Measurements from ENCODE around the gene CUX1. TPM values are rescaled to one million over a fixed set of nuclear protein-coding genes. Genes with fewer than 3 reads are reported as not detected.
"Not testable (repeated sequence)": the region's sequence is repeated elsewhere in the genome, so short reads cannot be mapped to it uniquely, and the experiment has no call there.

The CUX1 gene
- polyA plus RNA-seq, 12 donors: 38.3 to 53.1 (median 44.7) TPM

DNA sequence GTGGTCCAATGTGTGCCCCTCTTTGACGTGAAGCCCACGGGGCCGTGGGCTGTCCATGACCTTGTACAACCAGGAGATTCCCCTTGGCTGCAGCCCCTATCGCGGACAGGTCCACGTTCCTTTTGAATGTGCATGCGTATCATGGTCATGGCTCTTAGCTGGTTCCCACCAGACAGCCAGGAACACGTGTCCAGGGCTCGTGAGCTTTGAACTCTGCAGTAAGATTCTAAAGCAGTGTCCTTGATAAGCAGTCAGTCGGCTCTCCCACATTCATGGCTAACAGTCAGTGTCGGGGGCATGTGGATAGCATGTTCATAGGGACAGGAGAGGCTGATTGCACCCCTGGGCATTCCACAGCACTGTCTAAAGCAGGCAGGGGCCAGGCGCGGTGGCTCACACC is 393.4 kb downstream of the CUX1 start:
- no peak for DNase-seq

DNA sequence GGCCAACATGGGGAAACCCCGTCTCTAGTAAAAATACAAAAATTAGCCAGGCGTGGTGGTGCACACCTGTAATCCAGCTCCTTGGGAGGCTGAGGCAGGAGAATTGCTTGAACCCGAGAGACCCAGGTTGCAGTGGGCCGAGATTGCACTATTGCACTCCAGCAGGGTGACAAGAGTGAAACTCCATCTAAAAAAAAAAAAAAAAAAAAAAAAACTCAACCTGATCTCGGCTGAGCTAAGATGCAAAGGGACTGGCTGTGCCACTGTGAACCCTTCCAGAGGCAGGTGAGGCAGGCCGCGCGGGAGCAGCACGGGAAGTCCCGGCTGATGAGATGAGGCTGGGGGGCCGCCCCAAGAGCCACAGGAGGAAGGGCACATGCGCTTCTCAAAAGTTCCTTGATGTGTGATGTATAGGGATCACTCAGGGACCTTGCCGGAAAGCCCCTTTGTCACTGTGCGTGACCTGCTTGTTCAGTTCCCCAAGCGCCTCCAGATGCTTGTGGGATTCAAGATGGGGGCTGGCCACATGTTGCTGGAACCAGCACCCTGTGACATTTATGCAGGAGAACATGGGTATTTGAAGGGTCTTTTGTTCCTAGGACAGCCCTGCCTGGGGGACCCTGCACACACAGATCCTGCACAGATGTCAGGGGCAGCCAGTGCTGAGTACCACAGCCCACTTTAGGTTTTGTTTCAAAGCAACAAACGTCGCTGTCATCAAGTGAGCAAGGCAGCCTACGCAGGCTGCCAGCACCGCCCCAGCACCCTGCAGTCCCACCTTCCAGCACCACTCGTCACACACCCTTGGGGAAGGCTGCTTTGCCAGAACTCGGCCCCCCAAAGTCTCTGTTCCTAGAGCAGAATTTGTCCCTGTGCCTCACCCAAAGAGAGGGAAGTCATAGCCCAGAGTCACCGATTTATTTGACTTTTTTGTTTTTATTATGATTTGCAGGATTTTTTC is 394.4 kb downstream of the CUX1 start:
- DNase-seq: no peak

DNA sequence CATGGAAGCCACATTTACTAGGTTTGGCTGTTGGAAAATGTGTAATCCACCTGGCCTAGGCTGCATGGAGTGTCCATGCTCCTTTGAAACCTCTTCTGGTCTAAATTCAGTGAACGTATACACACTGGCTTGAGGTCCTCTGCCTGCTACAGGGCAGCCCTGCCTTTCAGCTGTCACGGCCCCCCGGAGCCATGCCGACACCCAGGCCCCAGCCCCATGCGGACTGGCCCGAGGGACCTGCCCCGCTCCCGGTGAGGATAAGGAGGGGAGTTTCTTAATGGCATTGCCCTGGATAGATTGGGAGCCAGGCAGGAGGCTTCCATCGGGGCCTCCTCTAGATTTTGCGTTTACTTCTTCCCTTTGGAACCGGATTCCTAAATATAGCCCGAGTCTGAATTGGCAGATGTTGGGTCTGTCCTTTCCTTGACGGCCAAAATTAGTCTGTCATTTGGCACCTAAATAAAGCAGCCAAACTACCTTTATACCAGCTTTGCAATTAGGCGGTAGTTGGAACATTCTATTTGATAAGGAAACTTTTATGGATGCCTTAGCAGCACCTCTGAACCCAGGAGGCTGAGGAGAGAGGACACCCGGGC is 397.1 kb downstream of the CUX1 start:
- no peak for DNase-seq

DNA sequence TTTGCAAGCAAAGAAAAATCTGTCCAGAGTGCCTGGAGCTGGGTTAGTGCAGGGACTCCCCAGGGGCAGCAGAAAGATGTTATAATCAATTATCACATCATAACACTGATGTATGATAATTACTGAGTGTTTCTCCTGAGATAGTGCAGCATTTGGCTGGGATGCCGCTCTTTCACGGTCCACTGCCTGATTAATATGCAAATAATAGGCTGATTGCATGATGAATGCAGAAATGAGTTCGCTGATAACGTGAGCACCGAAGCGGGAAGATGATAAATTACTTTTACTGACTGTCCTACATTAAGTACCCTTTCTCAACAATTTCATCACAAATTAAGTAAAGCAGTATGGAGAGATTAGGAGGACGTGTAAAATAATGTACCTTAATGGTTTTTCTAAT is 397.8 kb downstream of the CUX1 start:
- DNase-seq: no peak

DNA sequence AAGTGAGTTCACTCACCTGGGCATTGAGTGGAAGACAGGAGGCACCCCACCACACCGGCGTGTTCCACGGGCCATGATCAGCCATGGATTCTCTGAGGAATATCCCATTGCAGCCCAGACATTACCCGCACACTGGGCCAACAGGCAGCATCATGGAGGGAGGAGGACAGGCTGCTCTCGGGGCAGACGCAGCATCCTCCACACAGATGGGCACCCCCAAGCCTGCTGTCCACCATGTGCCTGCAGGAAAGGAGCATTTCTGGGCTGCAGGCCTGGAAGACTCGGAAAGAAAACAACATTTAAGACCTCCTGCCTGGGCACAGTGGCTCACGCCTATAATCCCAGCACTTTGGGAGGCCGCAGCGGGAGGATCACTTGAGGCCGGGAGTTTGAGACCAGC is 398.3 kb downstream of the CUX1 start:
- DNase-seq: no peak

DNA sequence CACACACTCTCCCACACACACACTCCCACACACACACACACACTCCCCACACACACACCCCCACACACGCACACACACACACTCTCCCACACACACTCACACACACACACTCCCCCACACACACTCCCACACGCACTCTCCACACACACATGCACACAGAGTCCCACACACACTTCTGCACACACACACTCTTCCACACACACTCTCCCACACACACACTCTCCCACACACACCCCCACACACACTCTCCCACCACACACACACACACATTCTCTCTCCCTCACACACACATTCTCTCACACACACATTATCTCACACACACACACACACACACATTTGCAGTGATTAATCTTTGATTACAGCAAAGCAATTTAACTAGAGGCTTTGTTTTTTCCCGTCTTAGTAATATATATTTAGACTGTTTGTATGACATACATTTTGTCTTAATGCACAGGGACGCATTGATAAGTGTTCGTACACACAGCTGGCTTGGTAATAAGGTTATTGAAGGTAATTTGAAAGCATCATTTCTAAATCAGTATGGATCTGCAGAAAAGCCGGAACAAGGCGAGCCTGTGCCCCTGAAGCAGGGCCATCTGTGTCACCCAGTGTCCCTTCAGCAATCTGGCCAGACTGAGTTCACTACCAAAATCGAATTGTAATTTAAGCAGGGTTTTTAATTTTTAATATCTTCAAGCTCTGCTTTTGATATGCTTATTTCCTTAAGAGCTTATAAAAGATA is 399.3 kb downstream of the CUX1 start:
- no peak for DNase-seq

DNA sequence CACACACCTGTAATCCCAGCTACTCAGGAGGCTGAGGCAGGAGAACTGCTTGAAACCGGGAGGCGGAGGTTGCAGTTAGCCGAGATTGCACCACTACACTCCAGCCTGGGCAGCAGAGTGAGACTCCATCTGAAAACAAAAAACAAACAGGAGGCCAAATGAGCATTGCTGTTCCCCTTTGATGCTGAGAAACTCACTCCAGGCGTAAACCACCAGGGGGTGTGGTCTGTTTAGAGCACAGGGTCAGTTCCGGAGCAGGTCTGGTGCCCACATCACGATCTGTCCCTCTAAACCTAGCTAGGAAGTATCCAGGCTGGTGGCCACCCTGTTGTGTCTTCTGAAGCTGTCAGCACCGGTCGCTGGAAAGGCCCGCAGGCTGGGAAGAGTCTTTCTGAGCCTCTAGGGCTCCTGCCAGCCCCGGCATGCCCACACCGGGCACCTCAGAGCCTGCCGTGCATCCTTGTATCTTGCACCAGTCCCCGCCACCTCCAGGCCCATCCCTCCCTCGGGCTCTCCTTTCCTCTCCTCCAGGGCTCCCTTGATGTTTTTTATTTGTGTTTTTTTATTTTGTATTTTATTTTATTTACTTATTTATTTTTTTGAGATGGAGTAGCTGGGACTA is 402.9 kb downstream of the CUX1 start:
- no peak for DNase-seq

DNA sequence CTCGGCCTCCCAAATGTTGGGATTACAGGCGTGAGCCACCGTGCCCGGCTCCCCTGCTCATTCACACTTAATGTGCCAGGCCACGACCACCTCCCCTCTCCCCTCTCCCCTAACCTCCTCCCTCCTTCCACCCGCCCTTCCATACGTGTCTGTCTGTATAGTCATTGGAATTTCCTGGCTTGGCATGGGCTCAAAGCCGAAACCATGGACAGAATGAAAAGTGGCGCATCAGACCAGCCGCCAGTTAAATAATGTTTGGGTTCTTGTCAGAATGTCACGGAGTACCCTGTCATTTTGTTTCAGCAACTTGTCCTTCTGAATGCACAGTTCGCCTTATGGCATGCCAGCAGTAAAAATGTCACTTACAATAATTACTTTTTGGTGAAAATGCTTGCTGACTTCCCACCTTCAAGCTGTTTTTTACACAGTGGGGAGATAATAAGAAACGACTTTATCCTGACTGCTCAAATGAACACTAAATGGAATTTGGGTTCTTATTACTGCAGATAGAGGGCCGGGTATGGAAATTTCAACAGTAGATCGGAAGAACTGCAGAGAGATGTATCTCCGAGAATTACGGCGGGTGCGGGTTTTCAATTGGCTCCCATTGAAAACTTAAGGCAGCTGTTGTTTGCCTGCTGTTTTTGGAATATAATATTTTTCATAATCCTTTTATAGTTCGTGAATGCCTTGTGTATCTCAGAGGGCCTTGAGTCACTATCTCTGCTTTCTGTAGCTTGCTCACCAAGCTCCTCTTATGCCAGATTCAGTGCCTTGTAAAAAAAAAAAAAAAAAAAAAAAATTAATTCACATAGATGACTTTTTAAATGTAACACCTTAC is 403.8 kb downstream of the CUX1 start:
- DNase-seq: no peak

DNA sequence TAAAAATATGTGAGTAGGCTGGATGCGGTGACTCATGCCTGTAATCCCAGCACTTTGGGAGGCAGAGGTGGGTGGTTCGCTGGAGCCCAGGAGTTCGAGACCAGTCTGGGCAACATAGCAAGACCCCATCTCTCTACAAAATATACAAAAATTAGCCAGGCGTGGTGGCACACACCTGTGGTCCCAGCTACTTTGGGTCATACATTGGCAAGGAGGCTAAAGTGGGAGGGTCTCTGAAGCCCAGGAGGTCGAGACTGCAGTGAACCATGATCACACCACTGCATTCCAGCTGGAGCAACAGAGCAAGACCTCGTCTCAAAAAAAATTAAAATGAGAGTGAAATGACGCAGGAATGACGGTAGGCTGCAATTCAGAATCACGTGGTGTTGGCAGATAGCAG is 404.5 kb downstream of the CUX1 start:
- DNase-seq: no peak

DNA sequence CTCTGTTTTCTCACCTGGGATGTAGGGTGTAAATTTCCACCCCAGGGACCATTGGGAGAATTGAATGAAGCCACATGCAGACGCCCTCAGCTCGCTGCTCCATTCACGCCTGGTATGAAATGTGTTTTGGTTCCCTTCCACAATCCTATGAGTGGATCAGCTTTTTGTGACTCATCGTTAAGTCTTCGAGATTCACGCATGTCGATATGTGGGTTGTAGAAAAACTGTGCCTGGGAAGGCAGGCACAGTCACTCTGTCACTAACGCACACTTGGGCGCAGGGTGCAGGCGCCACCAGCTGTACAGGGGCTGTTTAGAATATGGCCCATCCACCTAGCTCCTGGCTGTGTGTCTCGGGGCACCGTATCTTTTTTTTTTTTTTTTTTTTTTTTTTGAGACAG is 405.0 kb downstream of the CUX1 start:
- no peak for DNase-seq

DNA sequence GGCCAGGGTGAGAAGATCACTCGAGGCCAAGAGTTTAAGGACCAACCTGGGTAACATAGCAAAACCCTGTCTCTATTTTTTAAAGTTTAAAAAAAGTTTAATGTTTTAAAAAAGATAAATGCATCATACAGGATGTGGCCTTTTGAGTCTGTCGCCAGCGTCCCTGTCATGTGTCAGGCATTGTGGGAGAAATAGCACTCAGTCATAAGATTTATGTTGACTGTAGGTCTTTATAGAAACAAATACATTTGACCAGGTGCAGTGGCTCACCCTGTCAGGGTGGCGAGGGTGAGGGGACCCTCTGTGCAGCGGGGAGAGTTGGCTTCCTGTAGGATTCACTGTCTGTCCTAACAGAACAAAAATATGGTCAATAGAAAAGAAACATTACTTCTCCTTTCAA is 405.8 kb downstream of the CUX1 start:
- DNase-seq: no peak

DNA sequence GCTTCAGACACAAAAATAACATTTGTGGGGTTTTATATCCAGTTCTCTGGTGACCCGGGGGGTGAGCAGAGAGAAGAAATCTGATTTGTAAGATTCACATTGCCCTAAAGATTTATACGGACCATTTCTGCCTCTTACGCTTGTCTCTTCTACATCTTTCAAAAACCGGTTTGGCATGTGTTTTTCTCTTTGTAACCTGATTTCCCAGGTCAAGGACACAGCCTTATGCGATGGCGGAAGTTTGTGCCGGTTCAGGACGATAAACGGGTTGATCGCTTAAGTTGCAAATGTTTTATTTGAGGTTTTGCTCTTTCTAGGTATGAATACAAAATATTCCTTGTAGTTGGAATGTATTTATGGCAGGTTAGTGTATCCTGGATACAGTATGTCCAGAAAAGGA is 407.6 kb downstream of the CUX1 start:
- DNase-seq: no peak

DNA sequence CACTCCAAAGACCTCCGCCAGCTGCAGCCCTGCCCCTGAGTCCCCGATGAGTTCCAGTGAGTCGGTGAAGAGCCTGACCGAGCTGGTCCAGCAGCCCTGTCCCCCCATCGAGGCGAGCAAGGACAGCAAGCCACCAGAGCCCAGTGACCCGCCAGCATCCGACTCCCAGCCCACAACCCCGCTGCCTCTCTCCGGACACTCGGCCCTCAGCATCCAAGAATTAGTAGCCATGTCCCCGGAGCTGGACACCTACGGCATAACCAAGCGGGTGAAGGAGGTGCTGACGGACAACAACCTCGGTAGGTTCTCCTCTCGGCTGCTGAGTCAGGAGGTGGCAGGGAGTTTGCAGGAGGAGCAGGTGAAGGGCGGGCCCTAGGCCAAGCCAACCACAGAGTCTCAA is 409.9 kb downstream of the CUX1 start:
- DNase-seq: no peak

DNA sequence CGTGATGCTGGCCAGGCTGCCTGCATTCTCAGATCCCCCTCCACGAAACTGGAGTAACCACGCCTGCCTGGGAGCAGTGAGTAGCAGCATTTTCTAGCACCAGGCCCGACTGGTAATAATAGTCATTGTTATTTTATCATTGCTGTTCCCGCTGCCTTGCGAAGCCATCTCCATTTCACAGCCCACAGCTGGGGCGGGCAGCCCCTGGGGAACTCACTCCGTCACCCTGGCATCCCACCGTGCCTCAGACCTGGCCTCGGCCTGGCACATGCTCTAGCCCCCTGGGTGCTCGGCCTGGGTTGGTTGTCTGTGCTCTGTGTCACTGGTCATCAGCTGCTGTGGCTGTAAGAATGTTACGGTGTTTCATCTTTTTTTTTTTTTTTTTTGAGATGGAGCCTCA is 411.5 kb downstream of the CUX1 start:
- no peak for DNase-seq

DNA sequence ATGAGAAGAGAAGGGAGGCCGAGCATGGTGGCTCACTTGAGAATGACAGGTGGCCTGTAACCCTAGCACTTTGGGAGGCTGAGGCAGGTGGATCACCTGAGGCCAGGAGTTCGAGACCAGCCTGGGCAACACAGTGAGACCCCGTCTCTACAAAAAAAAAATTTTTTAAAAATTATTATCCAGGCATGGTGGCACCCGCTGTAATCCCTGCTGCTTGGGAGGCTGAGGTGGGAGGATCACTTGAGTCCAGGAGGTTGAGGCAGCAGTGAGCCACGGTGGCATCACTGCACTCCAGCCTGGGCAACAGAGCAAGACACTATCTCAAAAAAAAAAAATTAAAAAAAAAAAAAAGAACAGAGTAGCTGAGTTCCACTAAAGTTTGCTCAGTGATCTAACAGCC is 412.7 kb downstream of the CUX1 start:
- DNase-seq: not testable (repeated sequence)

DNA sequence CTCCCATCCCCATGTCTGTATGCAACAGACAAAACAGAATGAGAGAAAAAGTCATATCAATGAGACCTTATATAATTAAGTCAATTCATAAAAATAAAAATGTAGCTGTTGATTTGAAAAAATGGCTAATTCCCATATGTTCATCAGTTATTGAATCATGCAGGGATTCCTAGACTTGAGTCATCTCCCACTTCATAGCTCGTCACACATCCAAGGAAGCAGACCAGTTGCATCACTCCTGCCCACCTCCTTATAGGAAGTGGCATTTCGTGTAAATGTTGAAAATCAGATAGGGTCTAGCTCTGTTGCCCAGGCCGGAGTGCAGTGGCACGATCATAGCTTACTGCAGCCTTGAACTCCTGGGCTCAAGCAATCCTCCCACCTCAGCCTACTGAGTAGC is 413.2 kb downstream of the CUX1 start:
- no peak for DNase-seq

DNA sequence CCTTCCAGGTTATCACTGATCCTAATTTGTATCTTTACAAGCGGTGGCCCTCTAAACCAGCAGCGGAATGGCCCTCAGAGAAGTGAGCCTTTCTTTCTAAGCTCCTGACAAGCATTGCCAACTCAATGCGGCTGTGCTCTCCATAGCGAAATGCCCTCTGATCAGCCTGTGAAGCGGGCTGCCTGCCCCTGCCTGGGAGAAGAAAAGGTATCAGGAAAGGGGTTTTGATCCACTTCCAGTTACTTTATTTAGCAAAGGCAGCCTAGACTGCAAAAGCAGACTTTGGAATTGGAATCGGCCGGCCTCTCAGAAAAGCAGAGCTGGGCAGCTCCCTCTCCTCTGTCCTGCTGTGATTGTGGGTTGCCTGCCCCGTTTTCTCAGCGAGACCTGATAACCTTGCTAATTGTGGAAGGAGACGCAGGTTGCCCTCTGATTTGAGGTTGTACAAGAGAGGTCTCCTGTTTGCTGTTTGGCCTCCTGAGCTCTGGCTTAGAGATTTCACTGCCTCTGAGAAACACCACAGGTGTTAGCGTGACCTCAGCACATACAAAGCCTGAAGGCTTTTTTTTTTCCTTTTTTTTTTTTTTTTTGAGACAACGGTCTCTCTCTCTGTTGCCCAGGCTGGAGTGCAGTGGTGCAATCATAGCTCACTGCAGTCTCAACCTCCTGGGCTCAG is 415.3 kb downstream of the CUX1 start:
- DNase-seq: no peak

DNA sequence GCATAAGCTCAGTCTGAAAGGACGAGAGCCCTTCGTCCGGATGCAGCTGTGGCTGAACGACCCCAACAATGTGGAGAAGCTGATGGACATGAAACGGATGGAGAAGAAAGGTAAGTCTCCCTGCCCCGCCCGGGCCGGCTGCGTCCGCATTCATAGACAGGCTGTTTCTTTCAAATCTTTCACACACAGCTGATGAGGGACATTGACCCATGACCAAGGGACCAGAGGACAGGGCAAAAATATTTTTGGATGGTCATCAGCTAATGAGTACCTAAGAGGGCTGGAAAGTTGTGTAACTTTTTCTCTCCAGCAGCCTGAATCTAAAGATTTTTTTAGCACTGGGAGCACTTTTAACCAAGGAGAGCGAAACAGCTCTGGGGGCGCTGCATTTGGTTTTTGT is 416.7 kb downstream of the CUX1 start:
- DNase-seq: no peak

DNA sequence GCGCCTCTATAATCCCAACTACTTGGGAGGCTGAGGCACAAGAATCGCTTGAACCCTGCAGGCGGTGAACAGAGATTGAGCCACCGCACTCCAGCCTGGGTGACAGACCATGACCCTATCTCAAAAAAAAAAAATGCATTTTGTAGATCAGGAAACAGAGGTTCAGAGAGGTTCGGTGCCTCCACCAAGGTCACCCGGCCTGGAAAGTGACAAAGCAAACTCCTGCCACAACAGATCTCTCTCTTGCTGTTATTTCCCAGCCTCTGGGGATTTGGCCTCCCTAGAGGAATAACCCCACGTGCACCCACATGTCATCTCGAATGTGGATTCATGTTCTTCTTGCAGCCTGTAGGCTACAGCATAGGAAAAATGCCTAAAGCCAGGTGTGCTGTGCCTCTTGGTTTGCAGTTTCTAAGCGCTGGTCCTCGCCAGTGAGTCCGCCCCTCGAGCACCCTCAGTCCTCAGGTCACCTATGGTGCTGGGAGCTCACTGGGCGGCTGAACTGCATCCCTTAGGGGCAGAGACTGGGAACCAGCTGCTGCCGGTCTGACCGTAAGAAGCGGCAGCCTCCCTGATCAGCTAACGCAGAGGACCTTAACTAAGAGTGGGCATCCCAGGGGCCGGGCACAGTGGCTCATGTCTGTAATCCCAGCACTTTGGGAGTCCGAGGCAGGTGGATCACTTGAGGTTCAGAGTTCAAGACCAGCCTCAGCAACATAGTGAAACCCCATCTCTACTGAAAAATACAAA is 417.6 kb downstream of the CUX1 start:
- DNase-seq: no peak

DNA sequence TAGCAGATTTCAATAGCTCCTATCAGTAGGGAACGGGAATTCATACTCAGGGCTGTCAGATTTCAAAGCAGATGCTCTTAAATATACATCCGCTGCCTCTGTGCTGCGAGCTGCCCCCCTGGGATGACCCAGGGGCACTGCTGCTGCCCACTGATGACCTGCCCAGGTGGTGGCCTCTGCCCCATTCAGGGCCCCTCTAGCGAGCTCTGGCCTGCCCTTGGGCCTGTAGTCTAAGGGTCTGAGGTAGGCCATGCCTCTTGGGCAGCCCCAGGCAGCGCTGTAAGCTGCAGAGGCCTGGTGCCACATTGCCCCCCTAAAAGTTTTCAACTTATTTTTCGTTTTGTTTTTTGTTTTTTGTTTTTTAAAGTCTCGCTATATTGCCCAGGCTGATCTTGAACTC is 418.7 kb downstream of the CUX1 start:
- DNase-seq: no peak

Measured in muscle of arm (tissue), 12 donors.